HG03460 (cell line): ENCODE results near the gene PTPRN.
"Not testable (repeated sequence)": the region's sequence is repeated elsewhere in the genome, so short reads cannot be mapped to it uniquely, and the experiment has no call there.

Experiments used
- ATAC-seq: cut with Tn5 transposase; IDR thresholded peaks from one replicate; pipeline ENCODE4 v1.9.1; 2021; ENCODE audit not compliant: unreplicated experiment

The PTPRN gene

DNA sequence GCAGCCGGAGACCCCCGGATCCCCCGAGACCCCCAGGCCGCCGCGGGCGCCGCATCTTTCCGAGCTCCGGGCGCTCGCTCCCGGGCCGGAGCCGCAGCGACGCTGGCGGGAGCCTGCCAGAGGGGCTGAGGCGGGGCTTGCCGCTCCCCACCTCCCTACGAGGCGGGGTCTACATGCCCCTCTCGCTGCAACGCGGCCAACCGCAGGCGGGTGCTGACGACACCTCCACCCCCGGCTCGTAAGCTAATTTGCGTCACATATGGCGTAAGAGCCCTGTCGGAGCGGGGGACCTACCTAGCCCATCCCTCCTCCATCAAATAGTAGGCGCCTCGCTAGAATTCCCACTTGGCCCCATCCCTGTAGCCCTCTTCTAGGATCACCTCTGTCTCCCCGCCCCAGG, at the start of gene PTPRN:
PTPRN (minus strand) TSS at position 124 of the 400 bp plus-strand sequence; CDS start at position 55, 69 bp downstream.
- no peak for ATAC-seq

DNA sequence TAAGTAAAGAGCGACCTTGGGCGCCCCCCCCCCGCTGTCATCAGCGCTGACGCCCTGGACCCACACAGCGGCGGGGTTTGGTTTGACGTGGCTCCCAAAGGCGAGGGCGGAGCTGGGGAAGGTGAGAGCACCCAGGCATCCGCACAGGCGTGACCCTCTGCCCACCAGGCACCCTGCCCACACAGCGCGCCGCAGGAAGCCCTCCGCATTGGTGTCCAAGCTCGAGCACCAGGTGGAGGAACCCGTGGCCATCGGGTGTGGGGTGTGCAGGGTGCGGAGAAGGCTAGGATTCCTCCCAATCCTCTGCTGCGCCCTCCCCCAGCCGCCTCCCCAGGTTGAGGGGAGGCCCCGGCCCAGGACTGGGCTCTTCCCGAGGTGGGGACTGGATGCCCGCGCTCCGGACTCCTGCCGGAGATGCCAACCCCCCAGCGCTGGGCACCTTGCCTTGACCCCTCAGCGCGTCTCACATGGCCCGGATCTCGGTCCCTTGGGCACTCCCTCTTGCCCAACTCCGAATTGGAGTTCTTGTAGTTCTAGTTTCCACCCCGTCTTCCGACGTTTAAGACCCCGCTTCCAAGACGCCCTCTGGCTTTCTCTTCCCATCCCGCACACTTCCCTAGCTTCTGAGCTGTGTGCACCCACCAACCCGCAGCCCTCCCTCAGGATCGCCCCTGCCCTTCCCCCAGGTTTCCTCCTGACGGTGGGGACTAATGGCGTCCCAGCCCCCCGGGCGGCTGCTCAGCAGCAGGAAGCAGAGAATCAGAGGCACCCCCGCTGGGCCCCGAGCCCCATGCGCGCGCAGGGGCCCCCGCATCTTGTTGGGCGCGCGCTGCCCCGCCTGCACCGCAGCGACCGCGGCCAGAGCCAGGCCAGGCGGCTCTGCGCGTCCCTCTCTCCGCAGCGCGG, 49.2 kb upstream of the PTPRN start:
- ATAC-seq: no peak

DNA sequence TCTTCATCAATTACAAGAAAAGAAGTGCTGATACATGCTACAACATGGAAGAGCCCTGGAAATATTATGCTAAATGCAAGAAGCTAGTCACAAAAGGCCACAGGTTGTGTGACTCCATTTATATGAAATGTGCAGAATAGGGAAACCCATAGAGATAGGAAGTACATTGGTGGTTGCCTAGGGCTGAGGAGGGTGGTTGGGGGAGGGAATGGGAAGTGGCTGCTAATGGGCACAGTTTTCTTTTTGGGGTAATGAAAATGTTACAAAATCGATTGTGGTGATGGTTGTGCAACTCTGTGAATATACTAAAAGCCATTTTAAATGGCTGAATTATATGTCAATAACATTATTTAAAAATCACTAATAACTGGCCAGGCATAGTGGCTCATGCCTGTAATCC, 47.6 kb upstream of the PTPRN start:
- ATAC-seq: no peak

DNA sequence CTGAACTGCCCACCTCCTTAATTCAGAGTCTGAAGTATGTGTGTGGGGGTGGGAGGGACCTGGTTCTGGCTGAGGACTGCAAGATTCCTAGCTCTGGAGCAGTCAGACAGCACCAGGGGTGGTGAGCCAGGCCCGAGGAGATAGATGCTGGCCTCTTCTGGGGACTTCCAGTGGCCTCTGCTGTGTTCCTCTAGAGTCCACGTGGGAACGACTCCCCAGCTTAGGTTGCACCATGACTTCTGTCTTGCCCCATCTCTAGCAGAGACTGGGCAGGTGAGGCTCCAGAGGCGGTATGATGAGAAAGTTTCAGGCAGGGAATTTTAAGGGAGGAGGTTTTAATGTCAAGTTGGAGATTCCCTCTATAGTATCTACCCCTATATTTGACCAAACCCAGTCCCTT, 45.4 kb upstream of the PTPRN start:
- no peak for ATAC-seq

DNA sequence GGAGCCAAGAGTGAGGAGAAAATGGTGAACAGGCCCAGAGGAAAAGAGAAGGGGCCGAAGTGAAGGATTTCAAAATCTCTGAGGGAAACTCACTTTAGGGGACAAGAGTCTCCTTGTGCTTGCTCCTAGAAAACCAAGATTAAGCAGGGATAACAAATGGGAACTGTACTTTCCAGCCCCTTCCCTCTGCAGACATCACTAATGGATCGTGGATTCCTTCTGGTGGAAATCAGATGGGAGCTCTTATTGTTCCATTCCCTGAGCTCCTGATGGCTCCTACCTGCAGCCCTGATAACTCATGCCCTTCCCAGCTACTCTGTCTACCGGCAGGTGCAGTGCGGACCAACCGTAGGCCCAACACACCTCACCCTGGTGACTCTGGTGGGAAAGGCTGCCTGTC, 43.9 kb upstream of the PTPRN start:
- no peak for ATAC-seq

DNA sequence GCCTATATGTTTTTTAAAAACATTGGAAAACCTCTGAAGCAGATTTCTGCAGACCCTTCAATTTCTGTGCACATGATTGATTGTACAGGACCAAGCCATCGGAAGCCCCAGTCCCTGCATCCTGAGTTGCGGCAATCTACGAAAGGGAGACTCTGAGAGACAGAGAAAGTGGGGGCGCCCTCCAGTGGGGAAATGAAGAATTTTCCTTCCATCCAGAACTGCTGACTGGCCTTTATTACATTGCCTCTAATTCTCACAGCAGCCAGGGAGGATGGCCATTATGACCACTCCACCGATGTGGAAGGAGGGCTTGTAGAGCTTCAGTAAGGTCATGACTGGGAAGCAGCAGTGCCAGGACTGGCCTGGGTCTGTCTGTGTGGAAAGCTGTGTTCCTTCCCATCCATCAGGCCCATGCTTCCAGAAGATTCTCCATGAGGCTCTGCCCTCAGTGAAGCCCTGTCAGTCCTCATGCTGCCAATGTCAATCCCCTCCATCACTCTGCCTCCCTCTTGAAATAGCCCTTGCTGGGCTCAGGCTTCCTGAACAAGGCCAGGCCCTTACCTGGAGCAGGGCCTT, 43.3 kb upstream of the PTPRN start:
- no peak for ATAC-seq

DNA sequence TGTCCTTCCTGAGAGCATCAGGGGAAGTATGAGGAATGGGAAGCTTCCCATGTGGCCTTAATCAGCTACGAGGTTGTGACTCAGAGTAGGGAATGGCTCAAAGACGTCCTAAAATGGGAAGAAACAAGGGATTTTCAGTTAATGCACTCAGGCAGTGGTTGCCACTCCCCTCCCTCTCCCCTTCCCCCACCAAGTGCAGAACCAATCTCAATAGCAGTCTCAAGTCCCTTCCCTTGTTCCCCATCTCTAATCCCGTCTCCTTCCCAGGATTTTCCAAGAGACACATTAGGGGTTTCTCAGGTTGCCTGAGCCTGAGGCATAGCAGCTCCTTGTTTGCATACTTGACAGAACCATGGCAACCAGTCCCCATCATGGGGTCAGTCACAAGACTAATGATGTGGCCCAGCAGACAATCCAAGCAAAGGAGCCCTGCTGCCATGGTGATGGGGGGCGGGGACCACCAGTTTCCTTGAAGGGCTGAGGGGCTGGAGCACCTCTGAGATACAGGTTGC, 41.6 kb upstream of the PTPRN start:
- ATAC-seq: no peak

DNA sequence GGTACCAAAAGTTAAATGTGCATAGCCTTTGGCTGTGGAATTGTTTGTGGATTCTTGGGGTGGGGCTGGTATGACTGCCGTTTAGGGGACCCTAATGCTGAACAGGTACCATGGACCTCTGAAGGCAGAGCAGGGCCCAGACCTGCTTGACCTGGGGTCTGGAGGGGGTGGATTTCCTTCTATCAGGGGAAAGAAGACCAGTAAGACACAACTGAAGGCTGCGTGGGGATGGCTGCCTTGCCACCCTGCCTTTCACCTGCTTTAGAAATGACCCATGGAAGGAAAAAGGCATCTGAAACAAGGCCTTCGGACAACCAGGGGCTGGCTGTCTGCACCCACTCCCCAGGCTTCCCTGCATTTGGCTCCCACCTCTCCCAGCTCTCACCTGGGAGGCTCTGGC, 41.0 kb upstream of the PTPRN start:
- ATAC-seq: no peak

DNA sequence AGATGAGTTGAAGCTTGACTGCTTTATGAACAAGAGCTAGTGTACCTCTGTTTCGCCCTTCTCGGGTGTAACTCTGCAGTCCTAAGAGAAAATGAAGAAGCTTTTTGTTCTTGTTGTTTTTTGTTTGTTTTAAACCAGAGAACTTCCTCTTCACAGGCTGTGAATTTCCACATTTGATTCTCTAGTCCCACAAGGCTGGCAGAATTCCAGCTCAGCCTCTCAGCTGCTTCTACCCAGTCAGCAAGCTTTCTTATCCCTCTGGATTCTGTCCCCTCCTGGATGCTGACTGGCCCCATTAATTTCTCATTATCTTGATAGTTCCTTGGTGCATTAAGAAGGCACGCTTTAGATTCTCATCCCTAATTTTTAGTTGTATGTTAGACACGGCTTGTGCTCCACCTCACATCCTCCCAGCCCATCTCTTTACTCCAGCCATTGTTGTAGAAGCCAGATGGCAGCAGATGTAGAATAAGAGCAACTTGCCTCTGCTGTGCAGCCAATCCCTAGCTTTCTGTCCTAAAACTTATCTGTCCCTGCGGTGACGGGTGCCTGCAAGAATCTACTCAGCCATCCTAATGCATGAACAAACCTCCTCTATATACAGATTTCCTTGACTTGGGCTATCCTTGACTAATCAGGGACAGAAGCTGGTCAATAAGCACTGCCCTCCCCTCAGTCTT, 35.7 kb upstream of the PTPRN start:
- no peak for ATAC-seq

DNA sequence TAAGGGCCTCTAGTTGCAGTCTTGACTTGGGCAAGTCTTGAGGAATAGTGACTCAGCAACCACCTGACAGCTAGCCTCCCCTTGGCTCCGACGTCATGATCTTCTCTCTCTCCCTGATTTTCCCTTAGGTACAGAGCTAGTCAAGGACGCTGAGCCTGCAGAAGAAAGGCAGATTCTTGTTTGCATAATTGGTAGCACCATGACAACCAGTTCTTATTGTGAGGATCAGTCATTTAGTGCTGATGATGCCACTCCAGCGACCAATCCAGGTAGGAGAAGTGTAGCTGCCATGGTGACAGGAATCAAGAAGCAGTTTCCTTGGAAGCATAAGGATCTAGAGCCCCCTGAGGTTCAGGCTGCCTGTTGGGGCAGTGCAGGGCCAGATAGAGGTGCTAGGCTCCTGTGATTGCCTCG, 26.2 kb upstream of the PTPRN start:
- ATAC-seq: no peak

DNA sequence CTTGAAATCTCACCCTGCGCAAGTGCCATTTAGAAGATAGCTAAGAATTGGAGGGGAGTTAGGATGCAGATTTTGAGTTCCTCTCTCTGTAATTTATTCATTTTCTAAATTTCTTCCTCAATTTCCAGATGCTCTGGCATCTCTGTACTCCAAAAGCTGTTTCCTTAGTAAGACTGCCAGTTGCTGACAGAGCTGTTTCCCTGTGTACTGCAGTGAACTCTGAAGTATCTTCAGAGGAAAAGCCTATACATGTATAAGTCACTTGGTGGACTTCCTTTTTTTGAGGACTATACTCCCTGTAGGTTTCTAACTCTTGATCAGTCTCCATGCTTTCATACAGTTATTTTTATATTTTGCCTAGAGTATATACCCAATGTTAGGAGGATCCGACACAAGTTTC, 24.9 kb upstream of the PTPRN start:
- no peak for ATAC-seq

DNA sequence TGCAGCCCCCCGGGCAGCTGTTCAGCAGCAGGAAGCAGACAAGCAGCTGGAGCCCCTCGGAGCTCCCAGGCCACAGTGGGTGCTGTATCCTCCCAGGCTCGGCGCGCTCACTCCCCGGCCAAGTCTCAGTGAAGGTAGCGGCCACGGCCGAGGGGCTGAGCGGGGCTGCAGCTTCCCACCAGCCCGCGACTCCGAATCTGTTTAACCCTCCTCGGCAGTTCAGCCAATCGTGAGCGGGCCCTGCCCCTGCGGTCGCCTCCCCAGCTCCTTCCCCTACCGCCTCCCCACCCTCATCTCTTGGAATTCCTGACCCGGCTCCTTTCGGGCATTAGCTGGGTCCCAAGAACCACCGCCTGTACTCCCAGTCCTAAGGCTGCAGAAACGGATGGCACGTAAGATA, 23.3 kb upstream of the PTPRN start, which contains the start of gene RESP18:
RESP18 (minus strand) TSS at position 203 of the 400 bp plus-strand sequence.
- no peak for ATAC-seq

DNA sequence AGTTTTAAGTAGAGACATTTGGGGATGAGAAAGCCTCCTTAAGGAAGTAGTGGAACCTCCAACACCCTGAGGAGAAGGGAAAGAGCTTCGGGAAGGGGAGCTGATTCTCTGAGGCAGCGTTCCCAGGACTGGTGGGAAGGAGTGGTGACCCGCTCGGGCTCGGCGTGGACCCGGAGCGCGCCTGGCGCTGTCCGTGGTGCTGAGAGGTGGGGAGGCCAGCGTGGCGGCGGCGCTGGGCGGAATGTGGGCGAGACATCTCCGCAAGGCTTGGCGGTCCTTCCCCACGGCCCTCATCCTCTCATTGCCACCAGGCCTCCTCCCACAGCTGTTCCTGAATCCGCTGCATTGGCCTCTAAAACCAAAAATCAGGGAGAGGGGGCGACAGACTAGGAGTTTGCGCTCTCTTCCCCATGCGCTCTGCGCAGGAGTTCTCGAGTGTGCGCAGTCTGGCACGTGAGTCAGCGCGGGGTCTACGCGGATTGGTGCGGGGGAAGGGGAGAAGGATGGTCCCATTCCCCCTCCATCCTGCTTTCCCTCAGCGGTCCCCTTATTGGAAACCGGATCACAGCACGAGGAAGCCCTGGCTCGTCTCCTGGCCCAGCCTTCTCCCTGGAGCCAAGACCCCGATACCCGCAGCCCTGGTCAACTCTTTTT, 22.5 kb upstream of the PTPRN start:
- no peak for ATAC-seq

DNA sequence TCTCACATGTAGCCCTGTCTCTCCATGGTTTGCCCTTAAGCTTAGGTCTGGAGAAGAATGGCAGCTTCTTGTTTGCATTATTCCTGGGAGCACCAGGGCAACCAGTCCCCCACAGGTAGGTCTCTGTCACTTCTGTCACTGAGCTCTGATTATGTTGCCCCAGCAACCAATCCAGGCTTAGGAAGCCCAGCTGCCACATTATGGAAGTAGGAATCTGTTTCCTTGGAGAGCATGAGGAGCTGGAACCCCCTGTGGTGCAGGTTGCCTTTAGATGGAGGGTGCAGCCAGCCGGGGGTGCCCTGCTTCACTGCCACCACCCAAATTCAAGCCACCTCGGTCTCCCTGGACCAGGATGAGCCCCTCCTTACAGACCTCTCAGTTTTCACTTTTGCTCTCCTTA, 18.5 kb upstream of the PTPRN start:
- ATAC-seq: no peak

DNA sequence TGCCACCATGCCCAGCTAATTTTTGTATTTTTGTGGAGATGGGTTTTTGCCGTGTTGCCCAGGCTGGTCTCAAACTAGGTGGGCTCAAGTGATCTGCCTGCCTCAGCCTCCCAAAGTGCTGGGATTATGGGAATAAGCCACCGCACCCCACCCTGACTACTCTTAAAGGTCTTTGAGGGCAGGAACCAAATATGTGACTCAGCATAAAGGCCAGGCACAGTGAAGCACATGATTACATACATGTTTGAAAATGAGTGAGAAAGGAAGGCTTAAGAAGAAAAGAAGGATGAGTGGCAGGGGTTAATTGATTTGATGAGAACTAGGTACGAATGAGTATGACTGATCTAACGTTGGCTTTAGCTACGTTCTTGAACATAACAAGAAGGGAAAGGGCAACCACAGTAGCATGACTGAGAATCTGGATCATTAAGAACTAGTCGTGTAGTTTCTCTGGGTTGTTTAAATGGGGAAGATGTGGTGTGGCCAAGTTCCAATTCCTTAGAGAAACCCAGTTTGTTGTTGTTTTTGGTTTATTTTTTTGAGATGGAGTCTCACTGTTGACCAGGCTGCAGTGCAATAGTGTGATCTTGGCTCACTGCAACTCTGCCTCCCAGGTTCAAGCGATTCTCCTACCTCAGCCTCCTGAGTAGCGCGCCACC, 16.6 kb upstream of the PTPRN start:
- no peak for ATAC-seq

DNA sequence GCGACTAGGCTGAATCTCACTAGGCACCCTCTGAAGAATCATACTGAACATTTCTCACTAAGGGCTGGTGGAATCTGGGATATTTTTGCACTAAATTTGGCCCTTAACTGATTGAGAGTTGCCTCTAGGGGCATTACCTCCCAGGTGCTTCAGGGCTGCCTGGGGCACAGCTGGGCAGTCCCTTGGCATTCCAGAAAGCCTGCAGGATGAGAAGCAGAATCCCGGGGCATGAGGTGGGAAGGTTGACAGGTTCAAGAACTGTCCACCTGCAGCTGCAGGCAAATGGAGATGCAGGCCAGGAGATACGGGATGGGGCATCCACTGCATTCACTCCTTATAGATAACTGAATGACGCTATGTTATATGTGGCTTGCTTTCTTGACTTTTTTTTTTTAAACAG, 15.9 kb upstream of the PTPRN start:
- no peak for ATAC-seq

DNA sequence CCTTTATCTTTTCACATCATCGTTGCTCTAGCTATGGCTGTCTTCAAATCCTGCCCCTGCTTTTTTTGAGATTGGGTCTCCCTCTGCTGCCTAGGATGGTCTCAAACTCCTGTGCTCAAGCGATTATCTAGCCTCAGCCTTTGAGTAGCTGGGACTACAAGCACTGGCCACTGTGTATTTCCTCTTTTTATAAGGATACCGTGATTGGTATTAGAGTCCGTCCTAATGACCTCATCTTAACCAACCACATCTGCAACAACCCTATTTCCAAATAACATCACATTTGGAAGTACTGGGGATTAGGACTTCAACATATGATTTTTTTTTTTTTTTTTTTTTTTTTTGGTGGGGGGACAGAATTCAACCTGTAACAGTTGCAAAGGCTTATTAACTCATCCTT, 14.2 kb upstream of the PTPRN start:
- ATAC-seq: no peak

DNA sequence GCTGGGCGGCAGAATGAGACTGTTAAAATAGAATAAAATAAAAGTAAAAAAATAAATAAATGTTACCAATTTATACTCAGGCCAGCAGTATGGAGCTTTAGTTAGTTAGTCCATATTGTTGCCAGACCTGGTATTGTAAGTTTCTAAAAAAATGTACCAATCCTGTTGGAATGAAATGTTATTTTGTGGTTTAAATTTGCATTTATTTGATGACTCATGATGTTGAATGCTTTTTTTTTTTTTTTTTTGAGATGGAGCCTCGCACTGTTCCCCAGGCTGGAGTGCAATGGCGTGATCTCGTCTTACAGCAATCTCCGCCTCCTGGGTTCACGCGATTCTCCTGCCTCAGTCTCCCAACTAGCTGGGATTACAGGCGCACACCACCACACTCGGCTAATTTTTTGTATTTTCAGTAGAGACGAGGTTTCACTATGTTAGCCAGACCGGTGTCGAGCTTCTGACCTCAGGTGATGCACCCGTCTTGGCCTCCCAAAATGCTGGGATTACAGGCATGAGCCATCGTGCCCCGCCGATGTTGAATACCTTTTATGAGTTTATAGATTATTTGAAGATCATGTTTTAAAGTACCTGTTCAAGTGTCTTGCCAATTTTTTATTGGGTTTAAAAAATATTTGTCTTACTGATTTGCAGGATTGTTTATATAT, 5.7 kb upstream of the PTPRN start:
- ATAC-seq: no peak

DNA sequence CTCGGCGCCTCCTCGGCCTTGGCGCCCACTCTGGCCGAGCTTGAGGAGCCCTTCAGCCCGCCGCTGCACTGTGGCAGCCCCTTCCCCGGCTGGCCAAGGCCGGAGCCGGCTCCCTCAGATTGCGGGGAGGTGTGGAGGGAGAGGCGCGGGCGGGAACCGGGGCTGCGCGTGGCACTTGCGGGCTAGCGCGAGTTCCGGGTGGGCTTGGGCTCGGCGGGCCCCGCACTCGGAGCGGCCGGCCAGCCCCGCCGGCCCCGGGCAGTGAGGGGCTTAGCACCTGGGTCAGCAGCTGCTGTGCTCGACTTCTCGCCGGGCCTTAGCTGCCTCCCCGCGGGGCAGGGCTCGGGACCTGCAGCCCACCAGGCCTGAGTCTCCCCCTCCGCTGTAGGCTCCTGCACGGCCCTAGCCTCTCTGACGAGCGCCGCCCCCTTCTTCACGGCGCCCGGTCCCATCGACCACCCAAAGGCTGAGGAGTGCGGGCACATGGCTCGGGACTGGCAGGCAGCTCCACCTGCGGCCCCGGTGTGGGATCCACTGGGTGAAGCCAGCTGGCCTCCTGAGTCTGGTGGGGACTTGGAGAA, 3.6 kb upstream of the PTPRN start:
- not testable (repeated sequence) for ATAC-seq
